Measurements from ENCODE around the gene HAPLN2. TPM values are rescaled to one million over a fixed set of nuclear protein-coding genes. Genes with fewer than 3 reads are reported as not detected.

The HAPLN2 gene
- total and polyA plus RNA-seq, 12 donors, result 0.17 to 3.1 (median 1.1) TPM; not detected in 4

- DNase-seq, result peak in 4 of 7 donors; percentile 49 to 73 (median 62)
- Histone ChIP-seq H3K4me1 (replicated peaks in 1 of 2) (peaks cover 10 to 11% of the 10 kb centered on the region in 2 donors), H3K27me3 (peaks cover 57% of the 10 kb centered on the region), H3K9me3 (replicated peaks in 1 of 3) (no peaks in the 10 kb centered on the region), H3K36me3 (replicated peaks in 1 of 2) (no peaks in the 10 kb centered on the region), H3K4me3 (peak within 1 kb of the TSS in 1 of 4 donors; percentile 49), H3K27ac (peak within 1 kb of the TSS in 1 of 5 donors; percentile 54)
- intact Hi-C loops (cut with DNase I), result no loop called here
- WGBS, 4 donors, result 0 to 1% (median 1%) methylated on average over 18 to 46 of the region's 46 CpGs
- TF ChIP-seq CTCF (IDR thresholded peaks at IDR 0.05), result no peak
- no peak for TF ChIP-seq POLR2A (IDR thresholded peaks at IDR 0.05)
Measured at GRCh38 chr1:156641761-156642264, 22.6 kb downstream of the HAPLN2 start, which contains the start of gene BCAN. Gene BCAN, plus strand, starts transcription at chr1:156642117. Its CDS starts 3,938 bp downstream, at chr1:156646055.

GRCh38 chr1:156642265-156643048 lies 23.2 kb downstream of the HAPLN2 start:
- WGBS, 4 donors, result 12 to 34% (median 20%) methylated on average over 6 to 40 of the region's 40 CpGs
- peak overlapping the region in 1 of 5 donors; percentile 54 for H3K27ac ChIP-seq
- peaks cover 10 to 11% of the 10 kb centered on the region in 2 donors for H3K4me1 ChIP-seq (replicated peaks in 1 of 2)
- peak overlapping the region in 1 of 4 donors; percentile 49 for H3K4me3 ChIP-seq
- no peak for DNase-seq
- intact Hi-C loops (cut with DNase I), result no loop called here
- H3K36me3 ChIP-seq (replicated peaks in 1 of 2), result no peaks in the 10 kb centered on the region
- TF ChIP-seq CTCF (IDR thresholded peaks at IDR 0.05) (no peak), POLR2A (IDR thresholded peaks at IDR 0.05) (no peak)
- H3K27me3 ChIP-seq, result peaks cover 51% of the 10 kb centered on the region
- no peaks in the 10 kb centered on the region for H3K9me3 ChIP-seq (replicated peaks in 1 of 3)

GRCh38 chr1:156643049-156643777 lies 24.0 kb downstream of the HAPLN2 start:
- 67 to 86% (median 70%) methylated on average over 5 to 7 of the region's 7 CpGs for WGBS, 4 donors
- Histone ChIP-seq H3K27me3 (peaks cover 46% of the 10 kb centered on the region), H3K27ac (no peak overlapping the region), H3K36me3 (replicated peaks in 1 of 2) (no peaks in the 10 kb centered on the region), H3K4me1 (replicated peaks in 1 of 2) (peaks cover 10 to 11% of the 10 kb centered on the region in 2 donors), H3K9me3 (replicated peaks in 1 of 3) (no peaks in the 10 kb centered on the region), H3K4me3 (no peak overlapping the region)
- no peak for TF ChIP-seq POLR2A (IDR thresholded peaks at IDR 0.05)
- TF ChIP-seq CTCF (IDR thresholded peaks at IDR 0.05), result no peak
- no peak for DNase-seq
- intact Hi-C loops (cut with DNase I), result no loop called here

- DNase-seq, result no peak
- Histone ChIP-seq H3K27ac (no peak overlapping the region), H3K9me3 (replicated peaks in 1 of 3) (no peaks in the 10 kb centered on the region), H3K27me3 (peaks cover 43% of the 10 kb centered on the region), H3K4me1 (replicated peaks in 1 of 2) (peaks cover 10 to 11% of the 10 kb centered on the region in 2 donors), H3K36me3 (replicated peaks in 1 of 2) (no peaks in the 10 kb centered on the region), H3K4me3 (no peak overlapping the region)
- WGBS, 4 donors, result 66 to 89% (median 81%) methylated on average over 7 of the region's 7 CpGs
- intact Hi-C loops (cut with DNase I), result no loop called here
- no peak for TF ChIP-seq POLR2A (IDR thresholded peaks at IDR 0.05)
- TF ChIP-seq CTCF (IDR thresholded peaks at IDR 0.05), result no peak
Measured at GRCh38 chr1:156643778-156644092, 24.5 kb downstream of the HAPLN2 start.

Data from adrenal gland (tissue), 12 donors.